HG03354 (cell line): Measurements from ENCODE around the gene WEE1.
"Not testable (repeated sequence)": the region's sequence is repeated elsewhere in the genome, so short reads cannot be mapped to it uniquely, and the experiment has no call there.

ENCODE experiments used
- ATAC-seq: cut with Tn5 transposase; IDR thresholded peaks from one replicate; pipeline ENCODE4 v1.9.1; 2021; ENCODE audit warnings: mild to moderate bottlenecking; ENCODE audit not compliant: unreplicated experiment, poor library complexity, severe bottlenecking

The WEE1 gene

DNA sequence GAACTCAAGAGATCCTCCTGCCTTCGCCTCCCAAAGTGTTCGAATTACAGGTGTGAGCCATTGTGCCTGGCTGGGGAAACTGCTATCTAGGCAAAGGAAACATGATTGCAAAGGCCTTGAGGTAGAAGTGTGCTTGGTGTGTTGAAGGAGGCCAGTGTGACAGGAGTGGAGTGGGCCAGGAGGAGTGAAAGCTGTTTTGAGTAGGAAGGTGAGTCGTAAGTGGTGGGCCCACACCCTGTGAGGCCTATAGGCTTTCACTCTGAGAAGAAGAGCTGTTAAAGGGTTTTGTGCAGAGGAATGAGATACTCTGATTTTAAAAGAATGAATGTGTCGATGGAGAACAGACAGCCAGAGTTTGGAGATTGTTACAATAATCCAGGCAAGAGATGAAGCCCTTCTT is 43.4 kb downstream of the WEE1 start:
- ATAC-seq, result no peak

DNA sequence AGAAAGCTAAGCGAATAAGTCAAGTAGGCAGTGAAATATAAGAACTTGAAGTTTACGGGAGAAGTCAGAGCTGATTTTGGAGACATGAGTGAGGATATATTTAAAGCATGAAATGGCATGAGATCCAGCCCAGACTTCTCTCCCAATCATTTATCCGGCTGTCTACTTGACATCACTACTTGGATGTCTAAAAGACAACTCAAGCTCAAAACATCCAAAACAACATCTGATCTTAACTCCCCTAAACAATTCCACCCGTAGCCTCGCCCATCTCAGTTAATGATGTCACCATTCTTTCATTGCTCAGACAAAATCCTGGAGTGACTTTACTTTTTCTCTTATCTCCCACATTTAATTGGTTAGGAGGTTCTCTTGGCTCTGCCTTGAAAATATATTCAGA is 44.5 kb downstream of the WEE1 start:
- ATAC-seq, result no peak

DNA sequence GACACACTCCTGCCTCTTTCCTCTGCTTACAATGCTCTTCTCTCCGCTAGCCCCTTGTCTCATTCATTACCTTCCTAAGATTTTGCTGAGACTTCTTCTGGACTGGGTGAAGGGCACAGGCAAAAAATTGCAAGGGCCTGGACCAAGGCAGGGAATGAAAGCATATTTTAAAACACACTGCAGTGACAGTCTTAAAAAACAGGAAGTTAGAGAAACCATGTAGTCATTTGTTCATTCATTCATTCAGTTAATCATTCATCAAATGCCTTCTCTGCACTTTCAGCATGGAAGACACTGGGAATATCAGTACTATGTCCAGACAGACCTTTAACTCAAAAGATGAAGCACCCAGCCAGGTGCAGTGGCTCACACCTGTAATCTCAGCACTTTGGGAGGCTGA is 45.5 kb downstream of the WEE1 start:
- ATAC-seq, result no peak

DNA sequence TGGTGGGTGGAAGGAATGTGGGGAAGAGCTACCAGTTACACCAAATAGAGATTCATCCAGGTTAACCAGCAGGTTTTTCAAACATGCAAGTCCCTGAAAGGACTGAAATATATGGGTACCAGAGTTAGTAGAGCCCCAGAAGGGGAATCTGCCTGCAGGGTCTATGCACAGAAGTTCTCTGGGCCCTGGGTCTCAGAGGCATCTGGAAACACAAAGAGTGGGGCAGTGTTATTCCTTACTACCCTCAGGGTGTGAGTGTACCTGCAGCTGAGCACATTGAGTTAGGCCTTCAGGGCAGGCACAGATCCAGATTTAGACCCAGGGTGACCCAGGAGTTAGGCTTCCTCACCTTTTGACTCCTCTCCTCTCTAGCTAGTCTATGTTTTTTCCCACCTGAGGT is 46.5 kb downstream of the WEE1 start:
- no peak for ATAC-seq

DNA sequence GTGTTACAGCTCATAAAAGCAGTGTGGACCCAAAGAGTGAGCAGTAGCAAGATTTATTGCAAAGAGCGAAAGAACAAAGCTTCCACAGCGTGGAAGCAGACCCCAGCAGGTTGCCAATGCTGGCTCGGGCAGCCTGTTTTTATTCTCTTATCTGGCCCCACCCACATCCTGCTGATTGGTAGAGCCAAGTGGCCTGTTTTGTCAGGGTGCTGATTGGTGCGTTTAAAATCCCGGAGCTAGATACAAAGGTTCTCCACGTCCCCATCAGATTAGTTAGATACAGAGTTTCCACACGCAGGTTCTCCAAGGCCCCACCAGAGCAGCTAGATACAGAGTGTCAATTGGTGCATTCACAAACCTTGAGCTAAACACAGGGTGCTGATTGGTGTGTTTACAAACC is 48.9 kb downstream of the WEE1 start:
- ATAC-seq, result not testable (repeated sequence)

DNA sequence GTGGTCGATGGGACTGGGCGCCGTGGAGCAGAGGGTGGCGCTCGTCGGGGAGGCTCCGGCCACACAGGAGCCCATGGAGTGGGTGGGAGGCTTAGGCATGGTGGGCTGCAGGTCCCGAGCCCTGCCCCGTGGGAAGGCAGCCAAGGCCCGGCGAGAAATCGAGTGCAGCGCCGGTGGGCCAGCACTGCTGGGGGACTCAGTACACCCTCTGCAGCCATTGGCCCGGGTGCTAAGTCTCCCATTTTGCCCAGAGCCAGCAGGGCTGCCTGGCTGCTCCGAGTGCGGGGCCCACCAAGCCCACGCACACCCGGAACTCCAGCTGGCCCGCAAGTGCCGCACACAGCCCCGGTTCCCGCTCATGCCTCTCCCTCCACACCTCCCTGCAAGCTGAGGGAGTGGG is 49.6 kb downstream of the WEE1 start:
- not testable (repeated sequence) for ATAC-seq

DNA sequence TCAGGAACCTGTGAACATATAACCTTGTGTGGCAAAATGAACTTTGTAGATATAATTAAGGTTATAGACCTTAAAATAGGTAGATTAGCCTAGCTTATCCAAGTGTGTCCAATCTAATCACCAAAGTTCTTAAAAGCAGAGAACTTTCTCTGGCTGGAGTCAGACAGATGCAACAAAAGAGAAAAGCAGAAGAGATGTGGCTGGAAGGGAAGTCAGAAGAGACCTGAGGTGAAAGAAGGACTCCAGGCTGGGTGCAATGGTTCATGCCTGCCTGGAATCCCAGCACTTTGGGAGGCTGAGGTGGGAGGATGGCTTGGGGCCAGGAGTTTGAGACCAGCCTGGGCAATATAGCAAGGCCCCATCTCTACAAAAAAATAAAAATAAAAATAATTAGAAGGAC is 51.0 kb downstream of the WEE1 start:
- ATAC-seq, result no peak

DNA sequence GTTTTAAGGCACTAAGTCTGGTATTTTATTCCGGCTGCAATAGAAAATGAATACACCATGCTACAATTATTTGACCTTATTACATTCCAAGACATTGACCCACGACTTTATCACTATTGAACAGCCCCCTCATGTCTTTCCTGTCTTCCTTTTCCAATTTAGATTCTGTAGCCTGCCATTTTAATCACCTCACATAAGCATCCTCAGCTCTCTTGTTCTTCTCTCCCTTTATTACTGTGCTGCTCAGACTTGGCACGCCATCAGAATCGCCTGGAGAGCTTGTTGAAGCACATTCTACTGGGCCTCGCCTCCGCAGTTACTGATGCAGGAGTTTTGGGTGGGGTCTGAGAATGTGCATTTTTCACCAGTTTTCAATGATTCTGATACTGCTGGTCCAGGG is 51.7 kb downstream of the WEE1 start:
- no peak for ATAC-seq

DNA sequence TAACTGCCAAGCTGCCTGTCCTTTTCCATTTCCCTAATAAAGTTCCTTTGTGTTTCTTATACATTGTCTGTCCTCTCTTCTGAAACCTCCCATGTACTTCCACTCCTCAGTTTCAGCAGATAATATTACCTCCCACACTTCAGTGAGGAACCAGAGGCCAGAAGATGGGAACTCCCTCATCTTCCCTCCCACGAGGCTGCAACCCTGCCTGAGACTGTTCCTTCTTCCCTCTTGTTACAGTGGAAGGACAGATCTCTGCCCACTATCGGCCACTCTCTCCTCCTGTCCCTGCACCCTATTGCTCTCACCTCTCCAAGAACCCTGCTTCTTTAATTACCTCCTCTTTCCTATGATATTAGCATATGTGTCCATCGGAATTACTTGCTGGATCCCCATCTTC is 52.3 kb downstream of the WEE1 start:
- no peak for ATAC-seq

DNA sequence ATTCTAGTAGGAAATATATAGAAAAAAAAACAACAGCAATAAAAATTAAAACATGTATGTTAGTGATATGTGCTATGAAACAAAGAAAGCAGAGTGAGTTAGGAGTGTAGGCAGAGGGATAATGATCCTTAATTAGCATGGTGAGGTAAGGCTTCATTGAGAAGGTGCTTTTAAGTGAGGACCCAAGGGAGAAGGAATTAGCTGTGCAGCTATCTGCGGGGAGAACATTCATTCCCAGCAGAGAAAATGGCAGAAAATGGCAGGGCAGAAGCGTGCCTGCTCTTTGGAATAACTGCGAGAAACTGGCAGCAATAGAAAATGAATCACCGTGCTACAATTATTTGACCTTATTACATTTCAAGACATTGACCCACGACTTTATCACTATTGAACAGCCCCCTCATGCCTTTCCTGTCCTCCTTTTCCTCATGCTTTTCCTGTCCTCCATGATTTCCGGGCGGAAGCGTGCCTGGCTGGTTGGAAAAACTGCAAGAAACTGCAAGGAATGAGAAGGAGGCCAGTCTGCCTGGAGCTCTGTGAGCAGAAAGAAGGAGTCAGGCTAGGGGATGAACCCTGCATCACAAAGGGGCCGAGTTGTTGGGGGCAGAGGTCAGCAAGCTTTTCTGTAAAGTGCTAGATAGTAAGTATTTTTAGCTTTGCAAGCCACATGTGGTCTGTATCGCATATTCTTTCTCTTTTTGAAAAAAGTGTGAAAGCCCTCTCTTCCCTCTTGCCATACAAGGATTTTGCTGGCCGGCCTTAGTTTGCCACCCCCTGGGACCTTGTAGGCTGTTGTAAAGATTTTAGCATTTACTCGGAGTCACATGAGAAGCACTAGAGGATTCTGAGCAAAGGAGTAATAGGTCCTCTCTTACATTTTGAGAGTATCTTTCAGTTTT is 53.3 kb downstream of the WEE1 start:
- no peak for ATAC-seq

DNA sequence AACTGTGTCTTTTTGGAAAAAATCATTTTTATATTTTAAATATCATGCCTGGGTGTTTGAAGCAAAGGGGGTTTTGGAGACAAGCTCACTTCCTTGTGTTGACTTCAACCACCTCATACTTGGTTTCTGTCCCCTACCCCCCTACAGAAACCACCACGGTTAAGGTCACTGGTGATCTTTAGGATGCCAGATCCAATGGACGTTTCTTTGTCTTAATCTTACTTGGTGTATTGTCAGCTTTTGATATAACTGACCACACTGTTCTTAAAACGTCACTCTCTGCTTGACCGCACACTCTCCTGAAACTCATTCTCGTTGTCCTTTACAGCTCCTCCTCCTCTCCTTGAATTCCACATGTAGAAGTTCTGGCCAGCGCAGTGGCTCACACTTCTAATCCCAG is 55.6 kb downstream of the WEE1 start:
- ATAC-seq, result no peak

DNA sequence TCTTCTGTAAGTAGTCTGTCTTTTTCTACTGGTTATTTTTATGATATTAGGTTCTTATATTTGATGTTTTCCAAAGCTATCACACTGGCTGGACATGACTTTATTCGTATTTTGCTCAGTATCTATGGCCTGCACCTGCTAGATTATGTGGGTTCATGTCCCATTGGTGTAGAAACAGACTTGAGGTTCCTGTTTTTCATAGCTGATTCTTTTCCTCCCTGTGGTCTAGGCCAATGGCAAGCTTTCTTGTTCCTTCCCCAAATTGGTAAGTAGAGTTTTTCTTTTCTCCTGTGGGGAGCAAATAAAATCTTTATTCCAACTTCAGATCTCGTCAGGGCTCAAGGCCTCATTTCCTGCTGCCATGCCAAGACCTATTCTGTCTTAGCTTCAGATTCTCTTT is 60.2 kb downstream of the WEE1 start:
- no peak for ATAC-seq

DNA sequence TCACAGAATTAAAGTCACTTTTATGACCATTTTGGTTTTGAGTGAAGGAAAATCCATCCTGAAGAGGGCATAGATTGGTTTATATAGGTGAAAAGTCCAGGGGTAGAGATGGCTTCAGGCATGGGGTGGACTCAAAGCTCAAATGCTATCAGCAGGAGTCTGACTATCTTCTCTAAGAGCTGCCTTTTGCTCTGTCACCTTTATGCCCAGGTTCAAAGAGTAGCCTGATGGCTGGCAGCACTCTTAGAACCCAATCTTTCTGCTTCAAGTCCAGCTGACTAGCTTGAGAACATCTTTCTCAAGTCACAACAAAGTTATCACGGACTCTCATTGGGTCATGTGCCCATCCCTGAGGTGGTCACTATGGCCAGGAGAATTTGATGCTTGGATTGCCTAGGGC is 63.2 kb downstream of the WEE1 start:
- ATAC-seq, result no peak

DNA sequence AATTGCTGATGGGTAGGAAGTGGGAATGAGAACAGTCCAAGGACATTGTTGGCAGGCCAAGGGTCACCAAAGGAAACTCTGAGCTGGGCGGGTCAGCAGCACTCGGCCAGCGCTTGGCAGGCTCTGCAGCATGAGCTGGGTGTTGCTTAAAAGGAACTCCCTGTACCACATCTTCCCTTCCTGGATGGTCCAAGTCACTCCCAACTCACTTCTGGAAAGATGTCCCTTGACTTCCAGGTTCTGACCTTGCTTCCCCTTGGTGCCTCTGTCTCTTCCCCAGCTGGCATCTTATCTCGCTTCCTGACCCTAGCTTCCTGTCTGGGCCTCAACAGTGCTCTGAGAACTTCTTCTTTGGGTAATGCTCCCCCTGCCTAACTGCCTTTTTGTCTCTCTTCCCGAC is 65.6 kb downstream of the WEE1 start:
- ATAC-seq, result no peak
